ENCODE data around the gene EXOC3L1. TPM values are rescaled to one million over a fixed set of nuclear protein-coding genes. Genes with fewer than 3 reads are reported as not detected.

Gene EXOC3L1
- total RNA-seq, 1 experiment from 2014 or later = 0.30 TPM

DNA sequence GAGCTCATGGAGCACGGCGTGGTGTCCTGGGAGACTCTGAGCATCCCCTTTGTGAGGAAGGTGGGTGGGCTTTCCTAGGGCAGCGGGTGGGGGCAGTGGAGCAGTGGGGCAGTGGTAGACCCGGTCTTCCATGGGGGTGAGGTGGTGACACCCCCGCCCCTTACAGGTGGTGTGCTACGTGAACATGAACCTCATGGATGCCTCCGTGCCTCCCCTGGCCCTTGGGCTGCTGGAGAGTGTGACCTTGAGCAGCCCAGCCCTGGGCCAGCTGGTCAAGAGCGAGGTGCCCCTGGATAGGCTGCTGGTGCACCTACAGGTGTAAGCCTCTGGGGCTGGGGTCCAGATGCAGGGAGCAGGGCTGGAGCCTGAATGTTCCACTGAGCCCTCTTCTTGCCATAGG, 10.6 kb upstream of the EXOC3L1 start (continued):
- TF ChIP-seq ATF3 (IDR thresholded peaks at IDR 0.05) = no peak

- no peaks in the 10 kb centered on the region for H3K9me2 ChIP-seq (ENCODE audit: insufficient read depth)
- no peaks in the 10 kb centered on the region for H3K9me3 ChIP-seq (ENCODE audit: control insufficient read depth in 1 of 2, insufficient read depth in 1 of 2, low read depth in 1 of 2, low read length in 2 of 2)
- peaks cover 15 to 33% of the 10 kb centered on the region in 2 experiments for H3K4me1 ChIP-seq (ENCODE audit: control insufficient read depth in 1 of 2, insufficient read depth in 2 of 2, low read length in 2 of 2)
- peak overlapping the region; percentile 97 for H3K4me2 ChIP-seq (ENCODE audit: low read length)
- H3K27me3 ChIP-seq (ENCODE audit: insufficient read depth, low read length) = no peaks in the 10 kb centered on the region
- H4K20me1 ChIP-seq (ENCODE audit: insufficient read depth) = no peaks in the 10 kb centered on the region; the same call in 1 of the 2 replicates
- H3K27ac ChIP-seq (ENCODE audit: low read depth, low read length) = peak overlapping the region; percentile 99
- intact Hi-C loops (cut with micrococcal nuclease) = no loop called here
- H3K36me3 ChIP-seq (ENCODE audit: control insufficient read depth in 1 of 2, insufficient read depth in 2 of 2, low read length in 2 of 2) = peaks cover 27 to 39% of the 10 kb centered on the region in 2 experiments; a peak in 3 of 4 replicates
- DNase-seq (ENCODE audit: low read depth, low spot score) (no peak), ATAC-seq (peak; percentile 61)
- ChIA-PET CTCF (interaction anchor here (0.7 to 2.3 kb wide), 6 partner anchors 13 to 305 kb away, joined by 4 to 13 read pairs (median 8); partner anchors contain the start of genes FHOD1 and TMEM208), POLR2A (interaction anchor here (0.7 to 2.3 kb wide), 2 partner anchors 42 to 45 kb away, joined by 8 read pairs; no protein-coding TSS in a partner anchor), RAD21 (ENCODE audit: low non-redundant PET in 1 of 2, low total read pairs in 2 of 2, uncharacterized antibody in 2 of 2, unreplicated experiment in 2 of 2) (no interaction called here)
- peak overlapping the region; percentile 78 for H3K4me3 ChIP-seq (replicated peaks in 1 of 2; ENCODE audit: low read depth in 1 of 2, low read length in 2 of 2)
- H2AFZ ChIP-seq (ENCODE audit: low read depth, low read length, poor library complexity, severe bottlenecking) = no peak overlapping the region
- peak overlapping the region; percentile 75 for H3K9ac ChIP-seq (ENCODE audit: low read length)
- no peak for TF ChIP-seq ATF3 (IDR thresholded peaks at IDR 0.05)
- peak in 2 of 3 experiments; percentile 31 to 48; a peak in 3 of 6 replicates for TF ChIP-seq CTCF (IDR thresholded peaks at IDR 0.05 in 2 of 3, conservative IDR thresholded peaks at IDR 0.05 in 1 of 3; ENCODE audit: borderline replicate concordance in 1 of 3, insufficient read depth in 1 of 3, low read depth in 2 of 3, low read length in 2 of 3)
- no peak; the same call in 1 of the 2 replicates for TF ChIP-seq POLR2AphosphoS5 (IDR thresholded peaks at IDR 0.05; ENCODE audit: low read depth, low read length)
- TF ChIP-seq EGR1 (IDR thresholded peaks at IDR 0.05; ENCODE audit: low read depth) = no peak
- TF ChIP-seq POLR2A (IDR thresholded peaks at IDR 0.05; ENCODE audit: borderline replicate concordance, extremely low read depth, insufficient read depth, insufficient read length) = peak; percentile 20
- H3K79me2 ChIP-seq (ENCODE audit: insufficient read depth, low read length) = peaks cover 29% of the 10 kb centered on the region
- BruUV-seq (replicated peaks) = no TSS peak
These were observed 9.9 kb upstream of the EXOC3L1 start for GRCh38 chr16:67199808-67200198.

All from HCT116 (cell line).